Measurements from ENCODE around the gene PURB. TPM values are rescaled to one million over a fixed set of nuclear protein-coding genes. Genes with fewer than 3 reads are reported as not detected.
"Not testable (repeated sequence)": the region's sequence is repeated elsewhere in the genome, so short reads cannot be mapped to it uniquely, and the experiment has no call there.

Gene PURB
- total RNA-seq (2014; rRNA removed; shearing (Covaris generic)), result 11.6 and 13.2 TPM in 2 replicates

GRCh38 chr7:44885394-44886317 is at the start of gene PURB:
TSS of gene PURB (minus strand) at chr7:44885530. CDS start at chr7:44885348, 182 bp downstream.
- DNase-seq (ENCODE audit: low spot score), result peak; percentile 95

- no peak for DNase-seq (ENCODE audit: low spot score)
These were observed 49.7 kb upstream of the PURB start for GRCh38 chr7:44935016-44935415.

GRCh38 chr7:44934510-44934909 is 49.2 kb upstream of the PURB start:
- DNase-seq (ENCODE audit: low spot score), result not testable (repeated sequence)

GRCh38 chr7:44930921-44931320 is 45.6 kb upstream of the PURB start:
- no peak for DNase-seq (ENCODE audit: low spot score)

GRCh38 chr7:44922351-44922694 is 37.0 kb upstream of the PURB start:
- DNase-seq (ENCODE audit: low spot score), result no peak

- peak; percentile 77 for DNase-seq (ENCODE audit: low spot score)
These were observed 36.4 kb upstream of the PURB start for GRCh38 chr7:44921607-44922350.

GRCh38 chr7:44920119-44920518 is 34.8 kb upstream of the PURB start:
- DNase-seq (ENCODE audit: low spot score), result no peak

GRCh38 chr7:44918029-44918428 is 32.7 kb upstream of the PURB start:
- no peak for DNase-seq (ENCODE audit: low spot score)

- DNase-seq (ENCODE audit: low spot score), result no peak
These were observed 32.1 kb upstream of the PURB start for GRCh38 chr7:44917465-44917864.

- DNase-seq (ENCODE audit: low spot score), result no peak
These were observed 29.8 kb upstream of the PURB start for GRCh38 chr7:44914992-44915607.

- peak; percentile 32 for DNase-seq (ENCODE audit: low spot score)
These were observed 27.5 kb upstream of the PURB start for GRCh38 chr7:44912775-44913347.

- DNase-seq (ENCODE audit: low spot score), result no peak
These were observed 26.6 kb upstream of the PURB start for GRCh38 chr7:44911911-44912310.

GRCh38 chr7:44909596-44910389 is 24.5 kb upstream of the PURB start:
- DNase-seq (ENCODE audit: low spot score), result no peak

- DNase-seq (ENCODE audit: low spot score), result no peak
These were observed 21.6 kb upstream of the PURB start for GRCh38 chr7:44906965-44907364.

- no peak for DNase-seq (ENCODE audit: low spot score)
These were observed 19.8 kb upstream of the PURB start for GRCh38 chr7:44905002-44905635.

GRCh38 chr7:44899443-44899842 is 14.1 kb upstream of the PURB start:
- DNase-seq (ENCODE audit: low spot score), result no peak

GRCh38 chr7:44898039-44898438 is 12.7 kb upstream of the PURB start:
- no peak for DNase-seq (ENCODE audit: low spot score)

GRCh38 chr7:44897309-44897708 is 12.0 kb upstream of the PURB start:
- no peak for DNase-seq (ENCODE audit: low spot score)

- DNase-seq (ENCODE audit: low spot score), result no peak
These were observed 9.7 kb upstream of the PURB start for GRCh38 chr7:44894888-44895580.

- no peak for DNase-seq (ENCODE audit: low spot score)
These were observed 8.4 kb upstream of the PURB start for GRCh38 chr7:44893710-44894234.
